GM18867 (cell line): ENCODE results near the gene RBBP8NL.

Experiments
- ATAC-seq: cut with Tn5 transposase; IDR thresholded peaks from one replicate; pipeline ENCODE4 v1.9.1; 2021; ENCODE audit warnings: mild to moderate bottlenecking, moderate library complexity; ENCODE audit not compliant: unreplicated experiment

RBBP8NL gene, protein sequence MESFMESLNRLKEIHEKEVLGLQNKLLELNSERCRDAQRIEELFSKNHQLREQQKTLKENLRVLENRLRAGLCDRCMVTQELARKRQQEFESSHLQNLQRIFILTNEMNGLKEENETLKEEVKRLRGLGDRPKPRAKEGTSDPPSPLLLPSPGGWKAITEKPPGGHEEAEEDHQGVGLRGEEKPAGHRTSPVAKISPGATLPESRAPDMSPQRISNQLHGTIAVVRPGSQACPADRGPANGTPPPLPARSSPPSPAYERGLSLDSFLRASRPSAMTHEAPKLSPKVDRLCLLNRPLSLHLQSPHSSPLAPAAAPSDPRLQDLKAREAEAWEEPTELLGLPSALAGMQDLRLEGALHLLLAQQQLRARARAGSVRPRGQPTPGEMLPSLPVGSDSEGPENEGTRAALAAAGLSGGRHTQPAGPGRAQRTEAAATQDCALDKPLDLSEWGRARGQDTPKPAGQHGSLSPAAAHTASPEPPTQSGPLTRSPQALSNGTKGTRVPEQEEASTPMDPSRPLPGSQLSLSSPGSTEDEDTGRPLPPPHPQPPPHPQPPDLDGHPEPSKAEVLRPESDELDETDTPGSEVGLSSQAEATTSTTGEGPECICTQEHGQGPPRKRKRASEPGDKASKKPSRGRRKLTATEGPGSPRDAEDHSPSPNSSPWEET

DNA sequence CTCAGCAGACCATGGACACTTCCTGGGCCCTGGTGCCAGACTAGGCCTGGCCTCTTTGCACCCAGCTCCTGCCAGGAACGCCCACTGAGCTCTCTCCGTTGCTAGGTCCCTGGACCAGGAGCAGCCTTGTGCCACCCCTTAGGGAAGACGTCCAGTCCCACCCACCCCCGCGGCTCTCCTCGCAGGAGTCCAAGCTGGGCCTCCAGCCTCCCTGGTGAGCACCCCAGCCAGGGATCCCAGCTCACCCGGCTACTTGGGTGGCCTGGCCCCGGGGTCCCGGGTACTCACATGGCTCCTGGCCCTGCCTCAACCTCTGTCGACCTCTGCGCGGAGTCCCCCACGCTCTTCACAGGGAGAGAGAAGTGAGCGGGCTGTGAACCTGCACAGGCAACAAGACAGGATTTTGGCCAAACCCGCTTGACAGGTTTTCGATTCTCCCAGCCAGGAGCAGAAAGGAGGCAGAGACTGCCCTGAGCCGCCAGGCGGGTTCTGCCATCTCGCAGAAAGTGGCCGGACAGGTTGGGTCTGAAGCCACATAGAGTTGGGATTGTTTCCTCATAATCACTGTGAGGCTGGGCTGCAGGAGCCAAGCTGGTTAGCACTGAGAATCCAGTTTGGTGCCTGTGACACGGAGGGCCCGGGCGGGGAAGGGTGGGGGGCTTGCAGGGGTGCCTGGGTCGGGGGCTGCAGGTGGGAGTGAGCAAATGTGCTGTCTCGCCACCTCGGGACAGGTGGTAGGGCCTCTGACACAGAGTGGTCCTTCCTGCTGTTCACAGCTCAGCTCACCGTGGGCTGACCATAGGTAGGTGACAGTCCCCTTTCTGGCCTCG, at the start of gene RBBP8NL:
TSS of gene RBBP8NL (minus strand) at position 368 of the 830 bp plus-strand sequence. CDS start 7,892 bp downstream, outside the sequence.
- ATAC-seq = no peak

DNA sequence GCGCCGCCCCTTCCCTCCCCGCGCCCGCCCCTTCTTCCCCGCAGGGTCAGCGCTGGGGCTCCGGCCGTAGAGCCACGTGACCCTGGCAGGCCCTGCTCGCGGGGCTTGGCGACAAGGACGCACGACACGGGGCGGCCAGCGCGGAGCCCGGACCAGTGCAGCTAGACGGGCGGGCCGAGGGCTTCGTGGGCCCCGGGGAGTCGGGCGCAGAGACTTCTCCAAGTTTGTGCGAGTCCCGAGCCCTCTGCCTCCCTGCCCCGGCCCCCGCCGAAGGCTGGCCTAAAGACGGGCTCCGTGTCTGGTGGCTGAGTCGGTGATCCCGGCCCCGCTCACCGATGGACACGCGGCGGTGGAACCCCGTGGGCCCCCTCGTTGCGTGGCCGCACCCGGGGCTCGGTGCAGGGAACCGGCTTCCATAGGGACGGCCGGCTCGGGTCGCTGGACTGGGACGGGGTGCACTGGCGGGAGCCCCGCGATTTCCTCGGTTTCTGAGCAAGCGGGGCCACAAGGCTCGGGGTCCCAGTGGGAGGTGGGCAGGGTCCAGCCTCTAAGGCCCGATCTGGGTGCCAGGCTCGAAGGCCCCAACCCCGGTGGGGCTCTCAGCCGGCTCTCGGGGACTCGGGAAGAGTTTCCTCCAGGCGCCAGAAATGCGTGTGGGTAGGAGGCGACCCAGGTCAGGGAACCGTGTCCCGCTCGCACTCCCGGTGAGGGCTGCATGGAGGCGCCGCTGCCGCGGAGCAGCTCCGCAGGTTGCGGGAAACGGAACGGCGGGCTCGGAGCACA, 48.9 kb upstream of the RBBP8NL start:
- no peak for ATAC-seq

DNA sequence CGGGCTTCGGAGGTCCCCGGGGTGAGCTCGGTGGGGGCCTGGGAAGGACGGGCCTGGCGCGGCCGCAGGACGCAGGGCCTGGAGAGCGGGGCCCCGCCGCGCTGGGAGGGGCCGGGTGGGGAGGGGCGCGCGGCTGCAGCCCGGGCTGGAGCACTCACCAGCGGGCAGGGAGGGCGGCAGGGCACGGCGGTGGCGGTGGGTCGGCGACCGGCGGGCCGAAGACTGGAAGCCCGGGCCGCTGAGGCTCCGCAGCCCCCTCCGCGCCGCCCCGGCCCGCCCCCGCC, 48.4 kb upstream of the RBBP8NL start, which contains the start of gene GATA5:
TSS of gene GATA5 (minus strand) at position 224 of the 284 bp plus-strand sequence. CDS start 474 bp downstream, outside the sequence.
- no peak for ATAC-seq

DNA sequence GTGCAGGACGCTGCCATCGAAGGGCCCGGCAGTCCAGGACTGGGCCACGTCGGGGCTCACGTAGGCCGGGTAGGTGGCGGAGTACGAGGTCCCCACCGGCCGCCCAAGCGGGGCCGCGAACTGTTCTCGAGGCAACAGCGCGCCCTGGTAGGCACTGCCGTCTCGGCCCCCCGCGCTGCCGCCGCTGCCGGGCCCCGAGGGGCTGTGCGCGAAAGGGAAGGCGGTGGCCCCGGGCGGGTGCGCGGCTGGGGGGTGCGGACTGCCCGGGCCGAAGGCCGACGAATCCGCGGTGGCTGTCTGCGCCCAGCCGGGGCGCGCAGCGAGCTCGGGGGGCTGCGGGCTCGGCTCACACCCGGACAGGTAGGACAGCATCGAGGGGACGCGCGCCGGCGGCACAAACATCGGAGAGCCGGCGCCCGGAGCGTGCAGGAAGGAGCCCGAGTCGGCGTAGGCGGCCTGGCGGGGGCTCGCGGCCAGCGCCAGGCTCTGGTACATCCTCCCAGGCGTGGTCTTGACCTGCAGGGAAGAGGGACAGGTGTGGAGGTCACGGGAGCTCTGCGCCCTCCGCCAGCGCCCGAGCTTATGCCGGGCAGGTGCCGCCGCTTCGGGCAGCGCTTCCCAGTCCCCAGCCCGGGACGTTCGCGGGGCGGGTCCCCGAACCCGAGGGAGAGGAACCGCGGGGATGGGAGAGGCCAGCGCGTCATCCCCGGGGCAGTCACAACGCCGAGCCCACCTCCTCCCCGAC, 47.9 kb upstream of the RBBP8NL start:
- no peak for ATAC-seq

DNA sequence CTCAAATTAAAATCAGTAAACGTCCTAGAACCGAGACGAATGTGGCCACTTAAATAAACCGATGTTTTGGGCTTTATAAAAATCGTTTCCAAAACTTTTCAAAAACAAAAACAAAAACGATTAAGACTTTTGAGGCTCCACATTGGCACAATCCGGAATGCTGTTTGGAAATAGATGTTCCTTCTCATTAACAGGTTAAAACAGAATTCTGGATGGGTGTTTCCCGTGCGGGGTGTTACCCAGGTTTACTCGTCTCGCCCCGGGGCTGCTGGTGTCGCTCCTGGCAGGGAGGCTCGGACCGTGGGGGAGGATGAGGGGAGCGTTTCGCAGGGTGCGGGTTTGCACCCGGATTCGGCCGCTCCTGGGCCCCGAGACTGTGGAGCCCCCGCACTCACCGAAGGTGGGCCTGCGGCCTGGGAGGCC, 47.3 kb upstream of the RBBP8NL start:
- ATAC-seq = no peak

DNA sequence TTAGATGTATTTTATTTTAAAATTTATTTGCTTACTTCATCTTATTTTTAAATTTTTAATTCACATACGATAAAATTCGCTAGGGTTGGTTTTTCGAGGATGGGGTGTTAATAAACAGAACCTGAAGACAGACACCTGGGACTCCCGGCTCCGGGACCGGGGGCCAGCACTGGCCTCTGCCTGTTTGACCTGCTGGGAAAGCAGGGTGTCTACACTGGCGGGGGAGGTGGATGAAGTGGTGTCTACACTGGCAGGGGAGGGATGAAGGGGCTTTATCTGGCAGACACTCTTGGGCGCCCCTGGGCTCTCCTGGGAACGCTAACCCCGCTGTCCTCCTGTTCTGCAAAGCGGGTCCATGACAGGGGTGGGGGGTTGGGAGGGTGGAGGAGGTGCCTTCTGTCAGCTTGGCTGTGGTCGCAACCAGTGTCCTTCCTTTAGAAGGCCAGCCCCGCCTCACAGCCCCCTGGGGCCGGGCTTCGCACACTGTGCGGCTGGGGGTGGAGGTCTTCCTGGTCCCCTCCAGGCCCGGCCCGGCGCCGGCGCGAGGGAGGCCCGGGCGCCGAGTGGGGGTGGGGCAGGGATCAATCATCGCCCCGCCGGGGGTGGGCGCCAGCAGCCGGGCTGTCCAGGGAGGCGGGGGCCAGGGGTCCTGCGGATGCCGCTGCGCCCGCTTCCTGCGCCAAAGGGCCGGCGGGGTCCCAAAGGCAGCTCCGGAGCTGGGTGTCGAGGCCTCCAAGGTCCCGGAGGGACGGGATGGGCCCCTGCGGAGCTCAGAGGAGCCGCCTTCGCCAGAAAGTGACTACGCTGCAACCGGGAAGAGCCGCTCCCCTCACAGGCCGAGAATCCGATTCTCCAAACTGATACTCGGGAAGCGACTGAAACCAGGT, 46.6 kb upstream of the RBBP8NL start:
- no peak for ATAC-seq

DNA sequence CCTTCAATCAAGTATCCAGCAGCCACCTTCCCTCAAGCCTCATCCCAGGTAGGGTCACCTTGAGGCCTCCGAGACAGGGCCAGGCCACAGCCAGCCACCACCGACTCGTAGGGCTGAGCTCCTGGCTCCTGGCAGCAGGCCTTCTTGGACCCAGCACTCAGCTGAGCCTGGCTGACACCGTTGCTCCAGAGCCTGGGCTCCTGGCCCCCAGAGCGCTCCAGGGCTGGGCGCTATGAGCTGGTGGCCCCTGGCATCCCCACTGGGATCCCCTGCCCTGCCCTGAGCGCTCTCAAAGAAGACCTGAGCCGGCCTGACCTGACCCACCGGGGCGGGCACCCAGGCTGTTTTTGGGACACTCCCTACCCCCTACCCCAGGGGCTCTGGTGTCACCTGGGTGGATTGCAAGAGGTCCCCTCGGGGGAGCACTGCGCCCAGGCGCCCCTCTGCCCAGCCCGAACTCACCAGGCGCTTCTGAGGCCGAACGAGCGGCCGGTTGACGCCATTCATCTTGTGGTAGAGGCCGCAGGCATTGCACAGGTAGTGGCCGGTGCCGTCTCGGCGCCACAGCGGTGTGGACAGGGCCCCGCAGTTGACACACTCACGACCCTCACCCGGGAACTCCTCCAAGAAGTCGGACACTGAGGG, 45.7 kb upstream of the RBBP8NL start:
- ATAC-seq = no peak

DNA sequence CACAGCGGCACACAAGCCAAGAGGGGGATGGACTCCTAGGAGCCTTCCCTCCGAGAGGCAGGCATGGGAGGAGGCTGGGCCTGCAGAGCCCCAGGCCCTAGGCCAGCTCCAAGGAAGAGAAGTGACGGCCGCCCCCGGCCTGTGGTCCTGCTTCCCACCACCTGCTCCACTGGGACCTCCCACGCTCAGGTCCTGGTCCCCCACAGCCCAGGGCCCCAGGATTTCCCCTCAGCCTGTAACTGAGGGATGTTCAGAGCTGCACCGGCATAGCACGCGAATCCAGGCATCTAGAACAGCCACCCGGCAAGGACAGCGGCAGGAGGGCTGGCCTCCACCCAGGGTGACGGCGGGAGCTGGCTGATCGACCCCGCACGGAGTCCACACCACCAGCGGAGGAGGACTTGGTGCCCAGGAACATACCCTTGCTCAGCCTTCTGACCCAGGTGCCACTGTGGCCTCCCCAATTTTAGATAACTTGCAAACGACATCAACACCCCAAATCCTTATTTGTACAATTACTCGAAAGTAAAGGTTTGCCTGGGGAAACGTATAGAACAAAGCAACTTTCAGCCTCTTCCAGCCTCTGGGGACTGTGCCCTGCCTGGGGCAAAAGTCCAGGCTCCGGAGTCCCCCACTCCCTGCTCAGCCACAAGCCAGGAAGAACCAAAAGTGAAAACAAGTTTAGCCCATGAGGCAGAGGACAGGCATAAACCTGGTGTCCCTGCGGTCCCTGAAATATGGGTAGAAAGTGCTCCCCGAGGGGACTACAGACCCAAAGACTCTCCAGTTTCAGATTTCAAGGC, 45.0 kb upstream of the RBBP8NL start:
- no peak for ATAC-seq

DNA sequence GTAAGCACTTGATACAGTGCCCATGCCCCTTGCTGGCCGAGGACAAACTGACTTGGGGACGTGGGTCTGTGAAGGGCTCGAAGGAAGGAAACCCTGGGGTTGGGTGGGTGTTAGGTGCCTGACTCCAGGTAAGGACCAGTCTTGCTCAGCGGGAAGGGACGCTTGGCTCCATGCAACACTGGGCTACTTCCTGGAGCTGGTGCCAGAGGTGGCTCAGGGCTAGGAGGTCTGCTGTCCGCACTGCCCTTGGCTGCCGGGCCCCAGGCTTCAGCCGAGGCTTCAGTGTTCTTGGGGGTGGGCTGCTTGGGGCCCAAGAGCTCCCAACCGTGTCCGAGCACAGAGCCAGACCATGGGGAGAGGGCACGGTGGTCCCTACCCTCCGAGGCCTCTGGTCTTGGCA, 43.1 kb upstream of the RBBP8NL start:
- ATAC-seq = no peak

DNA sequence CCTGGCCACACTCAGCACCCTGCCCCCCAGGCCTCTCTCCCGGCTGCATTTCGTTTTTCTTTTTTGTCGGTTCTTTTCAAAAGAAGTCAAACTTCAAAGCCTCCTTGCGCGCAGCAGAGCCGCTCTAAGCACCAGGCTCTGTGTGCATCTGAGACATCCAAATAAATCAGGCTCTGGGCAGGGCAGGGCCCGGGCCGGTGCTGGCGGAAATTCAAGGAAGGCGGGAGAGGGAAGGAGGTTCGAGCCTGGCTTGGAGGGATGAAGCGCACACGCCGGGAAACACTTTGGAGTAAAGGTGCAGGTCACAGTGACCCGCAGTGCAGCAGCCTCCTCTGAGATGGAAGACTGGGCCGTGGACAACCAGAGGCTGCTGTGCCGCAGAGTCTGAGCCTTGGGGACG, 42.7 kb upstream of the RBBP8NL start:
- ATAC-seq = no peak

DNA sequence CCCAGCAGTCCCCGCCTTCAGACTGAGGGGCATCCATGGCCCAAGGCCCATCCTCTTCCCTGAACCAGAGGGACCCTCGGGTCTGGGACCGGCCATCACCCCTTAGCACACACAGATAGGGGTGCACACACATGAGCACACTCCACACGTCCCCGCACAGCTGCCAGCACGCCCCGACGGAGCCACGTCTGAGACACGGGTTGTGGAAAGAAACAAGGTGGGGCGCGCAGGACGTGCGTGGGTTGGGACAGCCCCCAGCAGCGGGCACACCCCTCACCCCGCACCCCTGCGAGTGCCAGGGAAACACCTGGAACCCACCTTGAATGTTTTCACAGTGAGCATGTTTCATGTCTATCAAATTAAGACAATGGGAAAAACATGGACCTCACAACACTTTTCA, 42.0 kb upstream of the RBBP8NL start:
- ATAC-seq = no peak

DNA sequence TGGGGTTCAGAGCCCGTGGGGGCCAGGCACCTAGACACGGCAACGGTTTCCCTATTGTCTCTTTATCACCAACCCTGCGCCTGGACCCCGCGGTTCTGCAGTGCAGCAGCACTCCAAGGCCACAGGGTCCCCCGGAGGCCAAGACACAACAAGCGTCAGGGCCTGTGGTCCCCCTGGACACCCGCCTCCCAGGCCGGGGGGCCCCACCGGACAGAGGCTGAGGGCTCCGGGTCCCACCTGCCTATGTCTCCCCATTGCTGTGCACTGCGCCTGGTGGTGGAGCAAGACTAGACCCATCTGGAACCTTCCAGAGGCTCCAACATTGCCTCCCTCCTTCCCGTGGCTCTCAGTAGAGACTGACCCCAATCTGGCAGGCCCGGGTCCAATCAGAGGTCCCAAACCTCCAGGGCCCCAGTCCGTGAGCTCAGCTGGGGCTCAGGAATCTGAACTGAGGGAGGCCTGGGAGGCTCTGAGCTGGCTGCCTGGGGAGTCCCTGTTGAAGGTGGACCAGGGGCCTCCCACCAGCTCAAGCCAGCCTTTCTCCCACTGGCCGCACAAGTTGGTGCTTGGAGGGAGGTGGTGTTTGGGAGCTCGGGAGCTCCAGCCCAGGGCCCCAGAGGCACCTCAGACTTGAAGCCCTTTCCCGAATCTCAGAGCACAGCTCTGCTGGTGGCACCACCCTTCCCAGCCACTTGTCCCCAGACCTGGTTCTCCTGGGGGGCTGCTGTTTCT, 39.6 kb upstream of the RBBP8NL start:
- ATAC-seq = no peak

DNA sequence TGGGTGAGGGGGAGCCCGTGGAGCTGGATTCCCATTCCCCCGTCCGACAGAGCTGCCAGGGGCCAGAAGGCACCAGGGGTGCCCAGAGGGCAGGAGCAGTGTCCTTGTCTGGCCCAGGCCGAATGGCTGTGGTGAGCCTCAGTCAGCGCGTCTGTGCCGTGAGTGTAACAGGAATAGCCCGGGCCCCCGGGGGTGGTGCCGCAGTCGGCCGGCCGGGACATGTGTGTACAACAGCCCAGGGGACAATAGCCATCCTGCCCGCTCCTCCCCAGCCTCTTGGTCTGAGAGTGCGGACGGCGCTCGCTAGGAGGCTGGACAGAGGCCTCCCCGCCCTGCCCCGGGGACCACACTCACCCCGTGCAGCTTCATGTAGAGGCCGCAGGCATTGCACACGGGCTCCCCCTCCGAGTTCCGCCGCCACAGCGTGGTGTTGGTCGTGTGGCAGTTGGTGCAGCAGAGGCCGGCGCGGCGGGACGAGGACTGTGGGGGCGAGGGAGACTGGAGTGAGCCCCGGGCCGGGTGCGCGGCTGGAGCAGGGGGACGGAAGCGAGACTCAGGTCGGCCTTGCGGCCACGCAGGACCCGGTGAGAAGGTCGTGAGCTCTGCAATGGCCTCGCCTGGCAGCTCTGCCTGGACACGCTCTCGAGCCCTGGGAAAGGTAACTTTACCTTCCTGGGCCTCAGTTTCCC, 38.9 kb upstream of the RBBP8NL start:
- ATAC-seq = no peak

DNA sequence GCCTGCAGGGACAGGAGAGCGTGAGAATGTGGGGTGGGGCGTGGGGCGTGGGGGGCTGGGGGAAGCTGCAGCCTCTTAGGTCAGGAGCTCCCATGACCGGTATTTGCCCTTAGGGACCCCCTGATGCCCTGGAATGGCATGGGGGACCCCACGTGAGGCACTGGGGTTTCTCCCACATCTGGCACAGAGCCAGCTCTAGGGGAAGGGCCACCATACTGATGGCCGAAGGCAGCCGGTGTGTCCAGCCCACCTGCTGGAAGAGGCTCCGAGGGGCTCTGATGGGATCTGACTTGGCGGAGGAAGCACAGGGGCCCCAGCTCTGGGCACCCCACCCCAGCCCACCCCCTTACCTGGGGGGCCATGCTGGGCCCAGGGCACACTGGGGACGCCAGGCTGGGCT, 37.7 kb upstream of the RBBP8NL start:
- ATAC-seq = no peak

DNA sequence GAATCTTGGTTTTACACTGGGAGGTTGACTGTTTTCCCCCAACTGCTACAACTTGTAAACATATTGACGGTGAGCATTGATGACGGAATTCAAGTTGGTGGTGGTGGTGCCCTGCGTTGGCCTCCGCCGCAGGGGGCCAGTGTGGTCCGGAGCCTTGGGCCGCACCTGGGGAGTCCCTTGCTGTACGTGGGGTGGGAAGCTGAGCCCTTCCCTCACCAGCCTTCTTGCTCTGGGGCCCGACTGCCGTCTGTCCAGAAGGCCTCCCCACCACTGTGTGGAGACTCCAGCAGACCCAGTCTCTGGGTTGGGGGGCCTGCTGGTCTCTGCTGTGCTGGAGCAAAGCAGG, 37.1 kb upstream of the RBBP8NL start:
- no peak for ATAC-seq

DNA sequence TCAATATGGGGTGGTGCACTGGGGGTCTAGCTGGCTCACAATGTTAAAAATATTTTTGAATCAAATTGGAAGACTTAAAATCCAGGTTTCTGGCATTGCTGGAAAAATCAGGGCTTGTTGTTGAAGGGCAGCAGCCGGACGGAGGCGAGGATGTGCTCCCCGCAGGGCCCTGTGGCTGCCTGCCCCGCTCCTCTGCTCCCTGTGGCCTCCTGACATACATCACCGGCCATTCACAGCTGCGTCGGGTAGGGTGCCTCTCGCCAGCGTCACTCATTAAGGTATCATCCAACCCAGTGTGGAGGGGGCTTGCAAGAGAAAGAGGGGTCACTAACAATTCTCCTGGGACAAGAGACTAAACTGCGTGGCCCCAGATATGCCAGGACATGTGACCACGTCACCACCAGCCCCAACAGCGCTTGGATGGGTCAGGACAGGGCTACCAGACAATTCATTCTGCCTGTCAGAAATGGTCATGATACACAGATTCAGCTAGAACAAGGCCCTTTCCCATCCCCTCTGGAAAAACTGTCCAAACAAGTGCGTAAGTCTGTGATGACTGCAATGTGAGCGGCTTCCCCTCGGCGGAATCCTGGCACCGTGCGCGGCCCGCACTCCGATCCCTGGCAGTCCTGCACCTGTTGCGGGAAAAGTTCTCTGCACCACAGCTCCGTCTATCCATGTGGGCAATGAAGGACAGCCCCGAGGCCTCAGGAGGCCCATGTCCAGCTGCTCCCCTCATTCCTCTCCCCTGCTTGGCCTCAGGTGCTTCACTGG, 36.5 kb upstream of the RBBP8NL start:
- ATAC-seq = no peak
